K562 (cell line): ENCODE data around the gene THBS2.

Experiments
- CTCF ChIP-seq, 3 experiments: IDR thresholded peaks in 2 of 3; conservative IDR thresholded peaks in 1 of 3; 2 replicates each; pipeline ENCODE4 v1.5.1; 2011 to 2012; ENCODE audit warnings: low read length in 3 of 3, mild to moderate bottlenecking in 3 of 3, control low read depth in 2 of 3, improper control_type of control experiment in 1 of 3, inconsistent platforms in 1 of 3, low read depth in 1 of 3, mixed read lengths in 1 of 3, moderate library complexity in 1 of 3; ENCODE audit not compliant: insufficient read depth in 2 of 3
- NR2C2 ChIP-seq, 2 experiments: fragments of 200-800 bp in 1 of 2; sonication (Bioruptor generic) in 1 of 2; sonication (generic) in 1 of 2; formaldehyde crosslinking in 1 of 2; IDR thresholded peaks; 2 replicates each; pipeline versions ENCODE4 v1.6.1 to v1.8.0; 2016 to 2022; ENCODE audit warnings: mild to moderate bottlenecking in 1 of 2, missing compliant biosample characterization in 1 of 2, missing genetic modification characterization in 1 of 2, missing genetic modification reagents in 1 of 2
- PHB ChIP-seq: fragments of 250-450 bp; sonication (Bioruptor Pico); IDR thresholded peaks from 2 replicates; pipeline ENCODE4 v1.5.0; 2021
- POLR2A ChIP-seq: fragments of 450-650 bp; conservative IDR thresholded peaks from 2 replicates; pipeline ENCODE4 v1.6.1; 2016
- RAD51 ChIP-seq: fragments of 450-650 bp; IDR thresholded peaks from 2 replicates; pipeline ENCODE4 v1.7.1; 2016; ENCODE audit warnings: low read depth, mild to moderate bottlenecking, borderline replicate concordance
- RBBP5 ChIP-seq: fragments of 200-600 bp; sonication (generic); IDR thresholded peaks from 2 replicates; pipeline ENCODE4 v1.6.1; 2012; ENCODE audit warnings: borderline replicate concordance, mild to moderate bottlenecking, low read length, control low read depth, inconsistent platforms; ENCODE audit not compliant: insufficient read depth, poor library complexity, severe bottlenecking
- SETDB1 ChIP-seq: IDR thresholded peaks from one replicate; pipeline ENCODE4 v1.6.1; 2012; ENCODE audit warnings: low read length, control low read depth, inconsistent platforms
- TAF1 ChIP-seq: IDR thresholded peaks from 2 replicates; pipeline ENCODE4 v1.6.1; 2011; ENCODE audit warnings: mild to moderate bottlenecking, low read length, moderate library complexity; ENCODE audit not compliant: insufficient read depth, control insufficient read depth, severe bottlenecking; ENCODE audit errors: extremely low read depth
- TCF7 ChIP-seq: sonication (generic); IDR thresholded peaks from 2 replicates; pipeline ENCODE4 v1.6.1; 2016; ENCODE audit warnings: antibody characterized with exemption, borderline replicate concordance
- ZBTB5 ChIP-seq: fragments of 450-650 bp; IDR thresholded peaks from 2 replicates; pipeline ENCODE4 v1.6.1; 2017; ENCODE audit warnings: antibody characterized with exemption
- ZFP91 ChIP-seq: sonication (generic); formaldehyde crosslinking; IDR thresholded peaks from 2 replicates; pipeline ENCODE4 v1.8.0; 2022; ENCODE audit warnings: mild to moderate bottlenecking, missing genetic modification reagents
- ZNF445 ChIP-seq: fragments of 250-450 bp; sonication (Bioruptor Pico); IDR thresholded peaks from 2 replicates; pipeline ENCODE4 v1.4.0; 2020; ENCODE audit warnings: low read depth, mild to moderate bottlenecking, moderate library complexity
- ZNF561 ChIP-seq: fragments of 450-650 bp; formaldehyde crosslinking; conservative IDR thresholded peaks from 2 replicates; pipeline ENCODE4 v1.4.0; 2020; ENCODE audit warnings: mild to moderate bottlenecking, moderate library complexity

GRCh38 chr6:169236545-169236944 is 17.1 kb downstream of the THBS2 start:
- no peak for TF ChIP-seq ZFP91 (CRISPR knock-in tag)
- no peak for TF ChIP-seq TAF1
- TF ChIP-seq CTCF (IDR thresholded peaks at IDR 0.05 in 2 of 3, conservative IDR thresholded peaks at IDR 0.05 in 1 of 3; ENCODE audit: insufficient read depth in 2 of 3, low read depth in 1 of 3, low read length in 3 of 3) = no peak
- TF ChIP-seq POLR2A = no peak
- no peak for TF ChIP-seq RBBP5
- TF ChIP-seq ZNF561 = no peak
- no peak for TF ChIP-seq ZBTB5
- TF ChIP-seq NR2C2 (CRISPR knock-in tag; IDR thresholded peaks at IDR 0.05) = no peak
- TF ChIP-seq NR2C2 (tag; IDR thresholded peaks at IDR 0.05) = no peak
- TF ChIP-seq TCF7 = no peak
- no peak for TF ChIP-seq PHB (CRISPR knock-in tag)
- no peak for TF ChIP-seq ZNF445 (CRISPR knock-in tag)
- no peak for TF ChIP-seq SETDB1
- no peak for TF ChIP-seq RAD51
